Gastrocnemius medialis (tissue), 4 donors: ENCODE results near the gene MPRIP. TPM values are rescaled to one million over a fixed set of nuclear protein-coding genes. Genes with fewer than 3 reads are reported as not detected.
A peak's percentile ranks its signal among the peaks of the same experiment; 100 is the strongest.

Source experiments
- ATAC-seq, 2 donors: fragments of 150-250 bp; one replicate each; pipeline ENCODE4 v1.9.1; 2016
- DNase-seq, 2 donors: peaks; one replicate each; pipeline ENCODE4 v3.0.0-alpha.2; 2019
- H3K27ac ChIP-seq, 4 donors: fragments of 200-600 bp; sonication (generic); 1 replicate in 1 of 4; 2 replicates in 3 of 4; pipeline ENCODE4 v1.5.1; 2016 to 2018; ENCODE audit warnings: mild to moderate bottlenecking in 2 of 4, moderate library complexity in 1 of 4
- H3K27me3 ChIP-seq, 3 donors: fragments of 200-600 bp; sonication (generic) in 2 of 3; 1 replicate in 1 of 3; 2 replicates in 2 of 3; pipeline versions ENCODE4 v1.5.1 to v1.6.0; 2016 to 2019; ENCODE audit warnings: mild to moderate bottlenecking in 1 of 3, moderate library complexity in 1 of 3
- H3K36me3 ChIP-seq, 2 donors: fragments of 200-600 bp; sonication (generic) in 1 of 2; one replicate each; pipeline ENCODE4 v1.5.1; 2017 to 2018
- H3K4me1 ChIP-seq, 2 donors: fragments of 200-600 bp; sonication (generic) in 1 of 2; one replicate each; pipeline ENCODE4 v1.5.1; 2016 to 2017; ENCODE audit warnings: mild to moderate bottlenecking in 2 of 2
- H3K4me3 ChIP-seq, 4 donors: fragments of 200-600 bp; sonication (generic) in 3 of 4; 1 replicate in 1 of 4; 2 replicates in 3 of 4; pipeline ENCODE4 v1.5.1; 2016 to 2019; ENCODE audit warnings: mild to moderate bottlenecking in 2 of 4
- H3K9me3 ChIP-seq, 3 donors: fragments of 200-600 bp; sonication (generic) in 2 of 3; 1 replicate in 1 of 3; 2 replicates in 2 of 3; pipeline ENCODE4 v1.5.1; 2016 to 2019
- CTCF ChIP-seq, 5 experiments: fragments of 450-650 bp in 3 of 5; fragments of 200-600 bp in 2 of 5; sonication (generic) in 2 of 5; IDR thresholded peaks in 4 of 5; conservative IDR thresholded peaks in 1 of 5; 1 replicate in 4 of 5; 2 replicates in 1 of 5; pipeline ENCODE4 v1.5.1; 2016 to 2019; ENCODE audit warnings: antibody characterized with exemption in 5 of 5, mild to moderate bottlenecking in 3 of 5, moderate library complexity in 3 of 5
- POLR2A ChIP-seq, 2 donors: fragments of 450-650 bp; IDR thresholded peaks; one replicate each; pipeline ENCODE4 v1.6.1; 2017; ENCODE audit warnings: antibody characterized with exemption in 2 of 2, mild to moderate bottlenecking in 2 of 2, moderate library complexity in 2 of 2
- in situ Hi-C, 4 donors: fragments of 200-750 bp; cut with MboI; loops; one replicate each; pipeline versions ENCODE4 v1.15.0 to v1.8.0; 2017; ENCODE audit warnings: low sequenced_read_pairs in 4 of 4
- intact Hi-C: fragments of 100-400 bp; cut with DNase I; formaldehyde crosslinking; loops from one replicate; pipeline ENCODE4 v1.15.1; 2023; ENCODE audit warnings: low total_unique reads
- total RNA-seq, 4 donors: library from RNA; depleted of rRNA; stranded (reverse); fragments of >200 nt; gene quantifications; one replicate each; pipeline versions ENCODE4 v1.1.0 to v1.2.3, GENCODE V29; 2016

The MPRIP gene
- total RNA-seq, 4 donors from 2014 or later: 71.1 to 127 (median 124) TPM

GRCh38 chr17:17161759-17162158 lies 119.5 kb downstream of the MPRIP start:
- peaks cover 6 to 20% of the 10 kb centered on the region in 2 donors for H3K4me1 ChIP-seq
- DNase-seq (no peak), ATAC-seq (no peak)
- no peaks in the 10 kb centered on the region for H3K9me3 ChIP-seq
- intact Hi-C loops (no loop called here), in situ Hi-C loops (no loop called here)
- no peak overlapping the region for H3K4me3 ChIP-seq
- peaks cover 0 to 84% of the 10 kb centered on the region in 2 donors for H3K36me3 ChIP-seq
- TF ChIP-seq CTCF (IDR thresholded peaks at IDR 0.05 in 4 of 5, conservative IDR thresholded peaks at IDR 0.05 in 1 of 5) (no peak), POLR2A (IDR thresholded peaks at IDR 0.05) (no peak)
- peak overlapping the region in 2 of 4 donors; percentile 35 to 49 for H3K27ac ChIP-seq
- H3K27me3 ChIP-seq: no peaks in the 10 kb centered on the region

GRCh38 chr17:17164156-17164555 lies 121.9 kb downstream of the MPRIP start:
- intact Hi-C loops: no loop called here

GRCh38 chr17:17164676-17165075 lies 122.4 kb downstream of the MPRIP start:
- in situ Hi-C loops: no loop called here
- Histone ChIP-seq H3K9me3 (no peaks in the 10 kb centered on the region), H3K27ac (peak overlapping the region in 1 of 4 donors; percentile 48), H3K36me3 (peaks cover 0 to 77% of the 10 kb centered on the region in 2 donors), H3K4me3 (no peak overlapping the region), H3K27me3 (no peaks in the 10 kb centered on the region), H3K4me1 (peaks cover 0 to 13% of the 10 kb centered on the region in 2 donors)
- DNase-seq: no peak
- TF ChIP-seq CTCF (IDR thresholded peaks at IDR 0.05 in 4 of 5, conservative IDR thresholded peaks at IDR 0.05 in 1 of 5) (no peak), POLR2A (IDR thresholded peaks at IDR 0.05) (no peak)
- no peak for ATAC-seq
- intact Hi-C loops: no loop called here

More at GRCh38 chr17:17164156-17164555, 121.9 kb downstream of the MPRIP start:
- no peak overlapping the region for H3K4me3 ChIP-seq
- in situ Hi-C loops: no loop called here
- no peaks in the 10 kb centered on the region for H3K9me3 ChIP-seq
- H3K27ac ChIP-seq: peak overlapping the region in 1 of 4 donors; percentile 49
- TF ChIP-seq POLR2A (IDR thresholded peaks at IDR 0.05) (no peak), CTCF (IDR thresholded peaks at IDR 0.05 in 4 of 5, conservative IDR thresholded peaks at IDR 0.05 in 1 of 5) (no peak)
- no peak for ATAC-seq
- H3K4me1 ChIP-seq: peaks cover 2 to 16% of the 10 kb centered on the region in 2 donors
- H3K27me3 ChIP-seq: no peaks in the 10 kb centered on the region
- DNase-seq: no peak
- H3K36me3 ChIP-seq: peaks cover 0 to 77% of the 10 kb centered on the region in 2 donors

- peak; percentile 84 to 88 for ATAC-seq
- no peaks in the 10 kb centered on the region for H3K27me3 ChIP-seq
- H3K4me1 ChIP-seq: peaks cover 0 to 8% of the 10 kb centered on the region in 2 donors
- peak overlapping the region in 2 of 4 donors; percentile 48 to 60 for H3K27ac ChIP-seq
- TF ChIP-seq CTCF (IDR thresholded peaks at IDR 0.05 in 4 of 5, conservative IDR thresholded peaks at IDR 0.05 in 1 of 5) (no peak), POLR2A (IDR thresholded peaks at IDR 0.05) (no peak)
- no peak overlapping the region for H3K4me3 ChIP-seq
- in situ Hi-C loops: no loop called here
- intact Hi-C loops: no loop called here
- H3K36me3 ChIP-seq: peaks cover 0 to 70% of the 10 kb centered on the region in 2 donors
- H3K9me3 ChIP-seq: no peaks in the 10 kb centered on the region
- peak; percentile 56 to 73 for DNase-seq
Measured at GRCh38 chr17:17165666-17166308, 123.5 kb downstream of the MPRIP start.
